Urinary bladder (tissue), 4 donors: ENCODE data around the gene IER3IP1. TPM values are rescaled to one million over a fixed set of nuclear protein-coding genes. Genes with fewer than 3 reads are reported as not detected.
"Not testable (repeated sequence)": the region's sequence is repeated elsewhere in the genome, so short reads cannot be mapped to it uniquely, and the experiment has no call there.

Experiments used
- DNase-seq: peaks from one replicate; pipeline ENCODE4 v3.0.0-alpha.2; 2015; ENCODE audit errors: extremely low spot score
- H3K27ac ChIP-seq: one replicate; pipeline ENCODE4 v1.5.1; 2013; ENCODE audit warnings: low read depth, mild to moderate bottlenecking, moderate library complexity
- H3K36me3 ChIP-seq: one replicate; pipeline ENCODE4 v1.6.1; 2013; ENCODE audit warnings: mild to moderate bottlenecking, moderate library complexity; ENCODE audit not compliant: insufficient read depth
- H3K4me1 ChIP-seq: one replicate; pipeline ENCODE4 v1.6.1; 2013; ENCODE audit warnings: mild to moderate bottlenecking, moderate library complexity; ENCODE audit not compliant: insufficient read depth
- H3K4me3 ChIP-seq: one replicate; pipeline ENCODE4 v1.5.1; 2013; ENCODE audit warnings: low read depth, low read length
- WGBS: extraction: QIAGEN DNeasy Blood & Tissue Kit; methylation state at CpG from one replicate; pipeline ENCODE4 v1.1.7; 2013; 5-methylcytosine and 5-hydroxymethylcytosine counted together
- polyA plus RNA-seq: library from polyadenylated mRNA; stranded (reverse); fragments of 200-250 nt; gene quantifications from one replicate; pipeline ENCODE4 v1.2.3, GENCODE V29; 2013
- total RNA-seq: library from RNA; depleted of rRNA; stranded (reverse); fragments of >200 nt; gene quantifications from one replicate; pipeline ENCODE4 v1.2.3, GENCODE V29; 2014
- donor health status: healthy with polysubstance abuse.
- donor health status: healthy.

IER3IP1 gene
- total and polyA plus RNA-seq, 2 donors: 12.9 to 31.4 TPM

GRCh38 chr18:47175283-47175897 is 774 bp downstream of the IER3IP1 start:
- Histone ChIP-seq H3K27ac (peak overlapping the region; percentile 59), H3K4me3 (peak overlapping the region; percentile 95), H3K4me1 (no peaks in the 10 kb centered on the region), H3K36me3 (no peaks in the 10 kb centered on the region)
- no peak for DNase-seq
- 1% methylated on average over 24 of the region's 24 CpGs for WGBS

GRCh38 chr18:47174545-47175116 is 1.5 kb downstream of the IER3IP1 start:
- 69% methylated on average over 13 of the region's 13 CpGs for WGBS

GRCh38 chr18:47172476-47172875 is 3.7 kb downstream of the IER3IP1 start:
- 64% methylated on average over 2 of the region's 2 CpGs for WGBS

More at GRCh38 chr18:47174545-47175116, 1.5 kb downstream of the IER3IP1 start:
- H3K27ac ChIP-seq: no peak overlapping the region
- DNase-seq: no peak
- H3K36me3 ChIP-seq: no peaks in the 10 kb centered on the region
- peak overlapping the region; percentile 95 for H3K4me3 ChIP-seq
- no peaks in the 10 kb centered on the region for H3K4me1 ChIP-seq

DNA sequence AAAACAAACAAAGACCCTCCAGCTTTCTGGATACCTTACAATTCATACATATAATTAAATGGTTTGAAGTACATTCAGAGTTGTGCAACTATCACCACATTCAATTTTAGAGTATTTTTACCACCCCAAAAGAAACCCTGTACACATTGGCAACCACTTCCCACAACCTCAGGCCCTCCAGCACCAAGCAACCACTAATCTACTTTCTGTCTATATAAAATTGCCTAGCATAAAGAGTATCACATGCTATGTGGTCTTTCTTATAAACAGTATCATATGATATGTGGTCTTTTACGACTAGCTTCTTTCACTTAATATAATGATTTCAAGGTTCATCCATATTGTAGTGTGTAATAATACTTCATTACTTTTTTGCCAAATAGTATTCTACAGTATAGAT is 7.3 kb downstream of the IER3IP1 start:
- DNase-seq: no peak
- Histone ChIP-seq H3K4me3 (no peak overlapping the region), H3K36me3 (no peaks in the 10 kb centered on the region), H3K4me1 (no peaks in the 10 kb centered on the region), H3K27ac (no peak overlapping the region)
- WGBS: 59% methylated on average over 1 of the region's 1 CpG

More at GRCh38 chr18:47172476-47172875, 3.7 kb downstream of the IER3IP1 start:
- DNase-seq: no peak
- H3K4me1 ChIP-seq: no peaks in the 10 kb centered on the region
- no peak overlapping the region for H3K4me3 ChIP-seq
- no peak overlapping the region for H3K27ac ChIP-seq
- H3K36me3 ChIP-seq: no peaks in the 10 kb centered on the region

- DNase-seq: no peak
- Histone ChIP-seq H3K36me3 (no peaks in the 10 kb centered on the region), H3K4me3 (no peak overlapping the region), H3K27ac (no peak overlapping the region), H3K4me1 (no peaks in the 10 kb centered on the region)
These were observed 7.7 kb downstream of the IER3IP1 start for GRCh38 chr18:47168509-47168908.

GRCh38 chr18:47166294-47166693 is 9.9 kb downstream of the IER3IP1 start:
- H3K27ac ChIP-seq: no peak overlapping the region
- no peaks in the 10 kb centered on the region for H3K4me1 ChIP-seq
- H3K4me3 ChIP-seq: no peak overlapping the region
- WGBS: 62% methylated on average over 2 of the region's 2 CpGs
- no peaks in the 10 kb centered on the region for H3K36me3 ChIP-seq
- no peak for DNase-seq

DNA sequence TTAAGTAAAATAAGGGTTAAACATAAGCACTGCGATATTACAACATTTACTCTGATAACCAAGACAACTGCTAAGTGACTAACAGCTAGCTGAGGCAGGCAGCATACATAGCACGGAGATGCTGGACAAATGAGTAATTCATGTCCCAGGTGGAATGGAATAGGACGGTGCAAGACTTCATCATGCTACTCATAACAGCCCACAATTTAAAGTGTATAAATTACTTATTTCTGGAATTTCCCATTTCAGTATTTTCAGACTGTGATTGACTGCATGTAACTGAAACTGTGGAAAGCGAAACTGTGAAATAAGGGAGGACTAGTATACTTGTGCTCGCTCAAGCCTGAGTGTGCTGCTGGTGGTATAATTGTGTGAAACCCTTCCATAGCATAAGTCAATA is 12.9 kb downstream of the IER3IP1 start:
- no peak for DNase-seq
- 82% methylated on average over 5 of the region's 5 CpGs for WGBS
- Histone ChIP-seq H3K27ac (no peak overlapping the region), H3K36me3 (no peaks in the 10 kb centered on the region), H3K4me1 (no peaks in the 10 kb centered on the region), H3K4me3 (no peak overlapping the region)

DNA sequence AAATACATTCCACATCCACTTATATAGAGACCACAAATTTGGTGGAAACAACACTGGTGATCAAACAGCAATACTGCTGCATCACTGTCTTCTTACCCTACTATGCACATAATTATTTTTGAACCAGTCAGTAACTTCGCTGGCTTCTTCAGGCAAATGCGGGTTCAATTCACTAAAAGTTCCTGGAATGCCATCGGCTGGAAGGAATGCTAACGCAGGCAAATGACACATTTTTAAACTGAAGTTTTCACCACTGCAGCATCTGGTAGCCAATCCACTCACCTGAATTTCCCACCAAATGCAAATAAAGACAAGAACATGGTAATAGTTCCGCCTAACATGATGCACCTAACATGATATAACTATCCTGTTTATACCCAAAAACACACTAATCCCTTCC is 15.9 kb downstream of the IER3IP1 start:
- no peaks in the 10 kb centered on the region for H3K4me1 ChIP-seq
- no peaks in the 10 kb centered on the region for H3K36me3 ChIP-seq
- H3K27ac ChIP-seq: no peak overlapping the region
- DNase-seq: no peak
- no peak overlapping the region for H3K4me3 ChIP-seq
- WGBS: 97% methylated on average over 5 of the region's 5 CpGs

GRCh38 chr18:47158404-47158803 is 17.8 kb downstream of the IER3IP1 start:
- H3K36me3 ChIP-seq, H3K4me3 ChIP-seq, H3K27ac ChIP-seq, DNase-seq, H3K4me1 ChIP-seq: not testable (repeated sequence)
- 91% methylated on average over 16 of the region's 16 CpGs for WGBS

DNA sequence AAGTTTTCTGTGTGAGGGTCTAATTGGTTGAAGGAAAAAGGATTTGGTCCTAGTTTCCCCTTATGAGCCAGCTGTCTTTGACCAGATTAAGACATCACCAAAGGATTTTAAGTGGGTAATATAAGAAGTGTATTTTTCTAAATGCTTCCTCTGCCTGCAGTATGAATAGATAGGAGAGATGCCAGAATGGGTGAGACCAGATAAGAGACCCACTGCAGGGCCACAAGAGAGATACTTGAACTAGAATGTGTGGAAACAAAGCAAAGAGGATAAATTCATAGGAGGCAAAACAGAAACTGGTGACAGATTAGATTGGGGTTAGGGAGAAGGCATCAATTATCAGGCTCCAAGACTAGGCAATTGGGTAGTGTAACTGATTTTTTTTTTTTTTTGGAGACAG is 24.7 kb downstream of the IER3IP1 start:
- peaks cover 2% of the 10 kb centered on the region for H3K36me3 ChIP-seq
- no peak overlapping the region for H3K27ac ChIP-seq
- no peak for DNase-seq
- no peak overlapping the region for H3K4me3 ChIP-seq
- H3K4me1 ChIP-seq: no peaks in the 10 kb centered on the region

DNA sequence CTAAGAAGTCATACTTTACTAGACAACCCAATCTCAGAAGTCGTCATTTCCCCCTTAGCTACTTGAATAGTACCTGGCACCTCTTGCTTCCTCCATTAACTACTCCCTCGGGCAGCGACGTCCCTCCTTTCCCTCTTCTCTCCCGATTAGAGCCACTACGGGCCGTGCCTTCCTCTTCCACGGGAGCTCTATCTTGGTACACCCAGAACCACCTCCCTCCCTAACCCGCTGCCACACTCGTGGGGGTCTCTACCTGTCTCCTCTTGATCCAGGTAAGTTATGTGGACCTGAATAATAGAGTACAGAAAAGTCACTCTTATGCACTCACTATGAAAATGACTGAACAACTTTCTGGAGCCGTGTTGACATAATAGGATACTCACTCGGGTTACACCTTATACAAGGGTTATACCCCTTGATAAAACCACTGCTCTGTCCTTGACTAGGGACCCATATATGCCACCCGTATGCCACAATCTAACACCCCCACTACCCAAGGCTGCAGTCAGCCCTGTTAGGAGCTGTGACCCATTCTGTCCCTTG is 25.3 kb downstream of the IER3IP1 start:
- 7% methylated on average over 13 of the region's 13 CpGs for WGBS
- peaks cover 2% of the 10 kb centered on the region for H3K36me3 ChIP-seq
- peak overlapping the region; percentile 75 for H3K4me3 ChIP-seq
- no peak for DNase-seq
- peak overlapping the region; percentile 87 for H3K27ac ChIP-seq
- no peaks in the 10 kb centered on the region for H3K4me1 ChIP-seq

GRCh38 chr18:47150029-47150823 is 25.9 kb downstream of the IER3IP1 start, which contains the start of gene HDHD2:
TSS of gene HDHD2 (minus strand) at chr18:47150500. CDS start at chr18:47136439, 14,061 bp downstream.
- peak within 1 kb of the TSS; percentile 87 for H3K27ac ChIP-seq
- H3K36me3 ChIP-seq: peaks cover 2% of the 10 kb centered on the region
- WGBS: under 1% methylated on average over 70 of the region's 70 CpGs
- no peaks in the 10 kb centered on the region for H3K4me1 ChIP-seq
- peak within 1 kb of the TSS; percentile 75 for H3K4me3 ChIP-seq
- peak; percentile 40 for DNase-seq

- H3K27ac ChIP-seq: no peak overlapping the region
- H3K36me3 ChIP-seq: peaks cover 2% of the 10 kb centered on the region
- peak; percentile 3 for DNase-seq
- H3K4me3 ChIP-seq: peak overlapping the region; percentile 75
- no peaks in the 10 kb centered on the region for H3K4me1 ChIP-seq
- WGBS: 13% methylated on average over 12 of the region's 12 CpGs
These were observed 26.6 kb downstream of the IER3IP1 start for GRCh38 chr18:47149457-47150028.
